SJCRH30 (cell line): ENCODE measurements around the gene RBM20. TPM values are rescaled to one million over a fixed set of nuclear protein-coding genes. Genes with fewer than 3 reads are reported as not detected.
"Not testable (repeated sequence)": the region's sequence is repeated elsewhere in the genome, so short reads cannot be mapped to it uniquely, and the experiment has no call there.

Experiments used
- DNase-seq, 2 experiments: peaks; one replicate each; pipeline ENCODE4 v3.0.0-alpha.2; 2015 to 2020
- H3K27ac ChIP-seq: fragments of 250-450 bp; sonication (Bioruptor Pico); 2 replicates; pipeline ENCODE4 v1.5.1; 2020; ENCODE audit warnings: mild to moderate bottlenecking, moderate library complexity
- H3K27me3 ChIP-seq: fragments of 250-450 bp; sonication (Bioruptor Pico); 2 replicates; pipeline ENCODE4 v1.5.1; 2020; ENCODE audit warnings: mild to moderate bottlenecking, moderate library complexity
- H3K36me3 ChIP-seq: fragments of 250-450 bp; sonication (Bioruptor Pico); 2 replicates; pipeline ENCODE4 v1.5.1; 2020; ENCODE audit warnings: mild to moderate bottlenecking, moderate library complexity
- H3K4me1 ChIP-seq: fragments of 250-450 bp; sonication (Bioruptor Pico); 2 replicates; pipeline ENCODE4 v1.5.1; 2020; ENCODE audit warnings: mild to moderate bottlenecking, moderate library complexity
- H3K4me3 ChIP-seq: fragments of 250-450 bp; sonication (Bioruptor Pico); 2 replicates; pipeline ENCODE4 v1.5.1; 2020; ENCODE audit warnings: mild to moderate bottlenecking, moderate library complexity
- H3K9me3 ChIP-seq: fragments of 250-450 bp; sonication (Bioruptor Pico); replicated peaks from 2 replicates; pipeline ENCODE4 v1.5.1; 2020; ENCODE audit warnings: mild to moderate bottlenecking, moderate library complexity
- total RNA-seq: library from RNA; depleted of rRNA; stranded (reverse); fragments of >200 nt; shearing (Covaris generic); gene quantifications from 2 replicates; pipeline ENCODE4 v1.2.3, GENCODE V29; 2014

RBM20 gene
- total RNA-seq, 1 experiment from 2014 or later, result 12.4 TPM

DNA sequence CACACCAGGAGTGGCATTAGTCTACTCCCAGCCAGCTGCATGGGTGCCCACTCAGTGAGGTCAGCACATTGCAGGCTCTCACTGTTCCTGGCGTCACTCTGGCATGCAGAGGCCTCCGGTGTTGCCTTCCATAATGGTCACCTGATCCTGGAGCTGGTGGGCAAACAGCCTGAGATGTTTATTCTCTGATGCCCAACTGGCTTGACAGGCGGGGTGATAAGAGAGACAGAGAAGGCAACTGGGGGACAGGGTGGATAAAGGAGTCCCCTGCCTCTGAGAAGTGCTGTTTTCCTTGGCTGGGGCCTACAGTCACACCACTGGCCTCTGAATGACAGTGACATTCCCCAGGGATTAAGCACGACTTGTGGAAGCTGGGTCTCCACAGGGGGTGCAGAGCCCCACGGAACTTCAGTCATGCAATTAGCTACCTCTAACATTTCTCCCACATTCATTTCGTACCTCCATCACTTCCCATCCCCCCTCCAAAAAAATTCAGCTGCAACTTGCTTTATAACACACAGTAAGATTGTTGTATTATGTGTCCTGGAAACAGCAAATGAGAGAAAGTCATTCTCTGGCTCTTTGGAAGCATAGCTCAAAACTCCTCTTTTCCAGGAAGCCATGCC, 7.1 kb upstream of the RBM20 start:
- Histone ChIP-seq H3K4me1 (peaks cover 48% of the 10 kb centered on the region), H3K27ac (peak overlapping the region; percentile 34), H3K36me3 (no peaks in the 10 kb centered on the region), H3K9me3 (no peaks in the 10 kb centered on the region), H3K27me3 (no peaks in the 10 kb centered on the region), H3K4me3 (peak overlapping the region; percentile 23)
- peak; percentile 67 to 75 for DNase-seq

DNA sequence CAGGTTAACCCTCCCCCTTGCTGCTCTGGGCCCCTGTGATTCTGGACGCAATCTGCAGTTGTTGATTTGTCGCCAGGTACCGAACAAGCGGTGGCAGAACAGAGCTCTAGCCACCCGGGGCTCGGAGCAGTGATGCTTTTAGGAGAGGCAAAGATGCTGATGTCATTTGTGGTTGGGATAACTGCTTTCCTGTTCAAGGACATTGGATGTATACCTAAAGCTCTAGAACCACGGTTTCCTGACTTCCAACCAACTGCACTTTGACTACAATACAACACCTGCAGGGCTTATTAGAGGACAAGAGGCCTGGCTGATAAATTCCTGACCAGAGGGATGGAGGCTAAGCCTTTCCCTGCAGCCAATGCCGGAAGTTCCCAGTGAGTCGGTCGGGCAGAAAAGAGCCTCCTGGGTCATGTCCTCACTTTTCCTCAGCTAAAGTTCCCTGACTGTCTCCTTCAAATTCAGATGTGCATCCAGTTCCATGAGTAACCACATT, 6.5 kb upstream of the RBM20 start:
- Histone ChIP-seq H3K27me3 (no peaks in the 10 kb centered on the region), H3K9me3 (no peaks in the 10 kb centered on the region), H3K4me3 (peak overlapping the region; percentile 23), H3K4me1 (peaks cover 48% of the 10 kb centered on the region), H3K27ac (peak overlapping the region; percentile 34), H3K36me3 (no peaks in the 10 kb centered on the region)
- peak in 1 of 2 experiments; percentile 60 for DNase-seq

- Histone ChIP-seq H3K27me3 (no peaks in the 10 kb centered on the region), H3K27ac (no peak overlapping the region), H3K4me1 (peaks cover 48% of the 10 kb centered on the region), H3K4me3 (no peak overlapping the region), H3K9me3 (no peaks in the 10 kb centered on the region), H3K36me3 (no peaks in the 10 kb centered on the region)
- no peak for DNase-seq
Measured at GRCh38 chr10:110638319-110638718, 5.8 kb upstream of the RBM20 start.

DNA sequence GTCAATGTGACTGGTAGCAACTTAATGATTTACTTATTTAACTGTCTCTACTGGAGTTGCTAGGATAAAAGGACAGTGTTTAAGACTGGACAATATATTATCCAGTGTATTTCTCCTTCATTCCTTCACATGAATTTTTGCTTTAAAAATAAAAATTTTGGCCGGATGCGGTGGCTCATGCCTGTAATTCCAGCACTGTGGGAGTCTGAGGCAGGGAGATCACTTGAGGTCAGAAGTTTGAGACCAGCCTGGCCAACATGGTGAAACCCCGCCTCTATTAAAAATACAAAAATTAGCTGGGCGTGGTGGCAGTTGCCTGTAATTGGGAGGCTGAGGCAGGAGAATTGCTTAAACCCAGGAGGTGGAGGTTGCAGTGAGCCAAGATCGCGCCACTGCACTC, 5.1 kb upstream of the RBM20 start:
- H3K27ac ChIP-seq, H3K36me3 ChIP-seq, H3K4me3 ChIP-seq, H3K9me3 ChIP-seq, H3K27me3 ChIP-seq, DNase-seq: not testable (repeated sequence)
- H3K4me1 ChIP-seq, result peaks cover 48% of the 10 kb centered on the region

DNA sequence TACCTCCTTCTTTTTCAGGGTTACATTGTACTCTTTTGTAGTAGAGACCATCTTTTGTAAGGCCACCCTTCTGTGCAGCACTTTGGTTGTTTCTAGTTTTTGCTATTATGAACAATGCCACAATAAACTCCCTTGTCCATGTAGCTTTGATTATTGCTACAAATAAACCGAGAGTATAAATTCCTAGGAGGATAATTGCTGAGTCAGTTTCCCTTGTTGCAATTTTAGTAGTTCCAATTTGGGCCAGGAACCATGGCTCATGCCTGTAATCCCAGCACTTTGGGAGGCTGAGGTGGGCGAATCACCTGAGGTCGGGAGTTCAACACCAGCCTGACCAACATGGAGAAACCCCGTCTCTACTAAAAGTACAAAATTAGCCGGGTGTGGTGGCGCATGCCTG, 4.3 kb upstream of the RBM20 start:
- H3K9me3 ChIP-seq, DNase-seq, H3K4me3 ChIP-seq, H3K36me3 ChIP-seq, H3K27ac ChIP-seq, H3K27me3 ChIP-seq: not testable (repeated sequence)
- peaks cover 41% of the 10 kb centered on the region for H3K4me1 ChIP-seq

GRCh38 chr10:110641256-110641655, 2.9 kb upstream of the RBM20 start:
- H3K27me3 ChIP-seq, result no peaks in the 10 kb centered on the region
- H3K9me3 ChIP-seq, result no peaks in the 10 kb centered on the region
- no peak overlapping the region for H3K27ac ChIP-seq
- no peaks in the 10 kb centered on the region for H3K36me3 ChIP-seq
- peak; percentile 60 to 66 for DNase-seq
- H3K4me3 ChIP-seq, result no peak overlapping the region
- H3K4me1 ChIP-seq, result peaks cover 29% of the 10 kb centered on the region

DNA sequence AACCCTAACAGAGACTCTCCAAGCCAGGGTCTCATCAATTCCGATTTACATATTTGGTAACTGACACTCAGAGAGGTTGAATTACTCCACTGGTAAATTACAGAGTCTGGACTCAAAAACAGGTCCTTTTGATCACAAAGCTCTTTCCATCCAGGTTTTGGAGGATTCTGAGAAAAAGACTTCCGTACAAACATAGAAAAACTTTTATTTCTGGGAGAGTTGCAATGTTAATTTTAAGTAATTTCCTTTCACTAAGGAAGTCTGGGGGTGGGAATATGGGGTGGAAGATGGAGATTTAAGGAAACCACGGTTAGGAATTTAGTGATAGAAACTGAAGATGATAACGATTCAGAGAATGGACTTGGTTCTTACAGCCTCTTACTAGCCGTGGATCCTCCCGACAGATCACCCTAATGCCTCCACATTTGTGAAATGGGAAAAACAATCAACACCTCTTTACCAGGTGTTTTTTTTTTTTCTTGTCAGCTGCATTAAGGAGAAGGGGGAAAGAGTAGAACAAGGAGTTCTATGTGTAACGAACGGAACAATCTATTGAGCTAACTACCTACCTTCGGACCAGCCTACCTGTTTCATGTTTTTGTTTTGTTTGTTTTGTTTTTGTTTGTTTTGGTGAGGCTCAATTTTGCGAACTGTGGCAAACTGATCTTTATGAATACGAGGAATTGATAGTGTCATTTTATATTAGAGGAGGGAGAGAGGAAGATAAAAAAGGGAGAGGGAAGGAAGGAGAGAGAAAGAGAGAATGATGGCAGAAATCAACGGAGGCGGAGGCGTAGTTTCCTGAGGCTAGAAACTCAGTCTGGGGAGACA, 1.7 kb upstream of the RBM20 start:
- Histone ChIP-seq H3K4me3 (no peak overlapping the region), H3K9me3 (no peaks in the 10 kb centered on the region), H3K36me3 (no peaks in the 10 kb centered on the region), H3K27me3 (no peaks in the 10 kb centered on the region), H3K27ac (no peak overlapping the region), H3K4me1 (peaks cover 23% of the 10 kb centered on the region)
- DNase-seq, result no peak

- peaks cover 24% of the 10 kb centered on the region for H3K4me1 ChIP-seq
- H3K36me3 ChIP-seq, result no peaks in the 10 kb centered on the region
- H3K4me3 ChIP-seq, result peak overlapping the region; percentile 90
- no peaks in the 10 kb centered on the region for H3K9me3 ChIP-seq
- no peak for DNase-seq
- H3K27me3 ChIP-seq, result no peaks in the 10 kb centered on the region
- no peak overlapping the region for H3K27ac ChIP-seq
Measured at GRCh38 chr10:110643035-110643652, 992 bp upstream of the RBM20 start.

DNA sequence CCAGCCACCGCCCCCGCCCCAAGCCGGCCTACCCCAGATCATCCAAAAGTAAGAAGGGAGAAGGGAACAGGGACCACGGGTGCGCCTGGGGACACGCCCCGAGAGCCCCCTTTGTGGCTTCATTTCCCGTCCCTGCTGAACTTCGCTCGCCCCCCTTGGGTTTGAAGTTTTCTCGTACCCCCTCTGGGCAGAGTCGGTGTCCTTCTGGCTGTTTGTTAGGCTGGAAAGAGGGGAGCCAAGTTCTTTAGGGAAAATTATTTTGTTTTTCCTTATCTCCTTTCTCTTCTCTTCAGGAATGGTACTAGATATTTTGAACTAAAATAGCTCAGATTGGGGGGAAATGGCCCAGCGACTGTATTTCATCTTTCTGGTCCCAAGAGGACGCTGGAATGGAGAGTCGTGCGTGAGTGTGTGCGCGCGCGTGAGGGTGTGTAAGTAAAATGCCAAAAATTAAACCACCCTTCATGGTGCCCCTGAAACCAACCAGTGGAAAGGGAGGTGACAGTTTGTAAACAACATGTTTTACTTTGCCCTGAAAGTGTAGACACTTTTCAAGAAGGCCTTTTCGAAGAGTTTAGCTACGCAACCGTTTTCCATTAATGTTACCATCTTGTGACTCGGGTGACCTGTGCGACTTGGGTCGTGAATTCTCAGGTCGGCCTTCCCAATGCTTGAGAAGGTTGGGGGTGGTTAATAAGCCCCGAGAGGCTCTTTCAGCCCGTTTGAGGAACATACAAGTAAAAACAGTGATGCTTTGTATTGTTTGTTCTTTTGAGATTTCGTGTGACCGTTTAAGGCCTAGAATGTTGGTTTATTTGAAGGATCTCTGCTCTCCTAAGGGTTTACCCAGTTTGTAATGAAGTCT, 694 bp downstream of the RBM20 start:
- Histone ChIP-seq H3K36me3 (no peaks in the 10 kb centered on the region), H3K27me3 (no peaks in the 10 kb centered on the region), H3K27ac (peak overlapping the region; percentile 95), H3K4me3 (peak overlapping the region; percentile 90), H3K4me1 (peaks cover 40% of the 10 kb centered on the region), H3K9me3 (no peaks in the 10 kb centered on the region)
- peak; percentile 37 to 57 for DNase-seq

- no peaks in the 10 kb centered on the region for H3K36me3 ChIP-seq
- H3K4me1 ChIP-seq, result peaks cover 47% of the 10 kb centered on the region
- H3K9me3 ChIP-seq, result no peaks in the 10 kb centered on the region
- peak overlapping the region; percentile 90 for H3K4me3 ChIP-seq
- H3K27me3 ChIP-seq, result no peaks in the 10 kb centered on the region
- H3K27ac ChIP-seq, result peak overlapping the region; percentile 95
- peak; percentile 73 to 88 for DNase-seq
Measured at GRCh38 chr10:110646417-110647135, 2.4 kb downstream of the RBM20 start.

DNA sequence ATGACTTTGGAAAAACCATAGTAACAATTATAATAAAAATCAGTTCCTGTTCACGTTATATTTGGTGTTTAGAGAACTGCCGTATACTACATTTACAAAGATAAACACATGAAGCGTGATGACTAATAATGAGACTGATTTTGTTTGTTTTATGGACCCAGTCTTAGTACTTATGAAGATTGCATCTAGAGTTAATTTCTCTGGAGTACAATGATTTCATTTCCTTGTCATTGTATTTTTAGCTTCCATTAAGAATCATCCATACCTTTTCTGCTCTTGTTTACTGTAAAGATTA, 2.9 kb downstream of the RBM20 start:
- peak overlapping the region; percentile 90 for H3K4me3 ChIP-seq
- H3K27ac ChIP-seq, result peak overlapping the region; percentile 95
- H3K4me1 ChIP-seq, result peaks cover 48% of the 10 kb centered on the region

GRCh38 chr10:110648692-110649346, 4.7 kb downstream of the RBM20 start:
- Histone ChIP-seq H3K4me3 (peak overlapping the region; percentile 15), H3K9me3 (no peaks in the 10 kb centered on the region), H3K27me3 (no peaks in the 10 kb centered on the region), H3K27ac (peak overlapping the region; percentile 95), H3K4me1 (peaks cover 59% of the 10 kb centered on the region), H3K36me3 (no peaks in the 10 kb centered on the region)
- DNase-seq, result peak; percentile 29 to 64

More for the DNA sequence above, 2.9 kb downstream of the RBM20 start:
- Histone ChIP-seq H3K9me3 (no peaks in the 10 kb centered on the region), H3K36me3 (no peaks in the 10 kb centered on the region), H3K27me3 (no peaks in the 10 kb centered on the region)
- DNase-seq, result no peak

GRCh38 chr10:110649347-110650264, 5.5 kb downstream of the RBM20 start:
- H3K36me3 ChIP-seq, result no peaks in the 10 kb centered on the region
- peak overlapping the region; percentile 15 for H3K4me3 ChIP-seq
- H3K9me3 ChIP-seq, result no peaks in the 10 kb centered on the region
- H3K27me3 ChIP-seq, result no peaks in the 10 kb centered on the region
- H3K4me1 ChIP-seq, result peaks cover 59% of the 10 kb centered on the region
- peak; percentile 72 to 83 for DNase-seq
- peak overlapping the region; percentile 95 for H3K27ac ChIP-seq
